Prostate gland (tissue), 2 donors: Measurements from ENCODE around the gene ITFG1. TPM values are rescaled to one million over a fixed set of nuclear protein-coding genes. Genes with fewer than 3 reads are reported as not detected.

ENCODE experiments used
- DNase-seq: peaks from one replicate; pipeline ENCODE4 v3.0.0-alpha.2; 2019; ENCODE audit warnings: low spot score
- H3K27ac ChIP-seq, 2 donors: fragments of 200-600 bp; sonication (generic); 2 replicates each; pipeline ENCODE4 v1.5.1; 2017 to 2019
- H3K27me3 ChIP-seq: fragments of 200-600 bp; sonication (generic); replicated peaks from 2 replicates; pipeline ENCODE4 v1.5.1; 2019; ENCODE audit not compliant: insufficient read depth
- H3K36me3 ChIP-seq, 2 donors: fragments of 200-600 bp; sonication (generic); 1 replicate in 1 of 2; 2 replicates in 1 of 2; pipeline versions ENCODE4 v1.5.1 to v1.8.1; 2017 to 2019
- H3K4me1 ChIP-seq: fragments of 200-600 bp; sonication (generic); replicated peaks from 2 replicates; pipeline ENCODE4 v1.5.1; 2019
- H3K4me3 ChIP-seq, 2 donors: fragments of 200-600 bp; sonication (generic); 2 replicates each; pipeline ENCODE4 v1.5.1; 2017 to 2019
- H3K9me3 ChIP-seq: fragments of 200-600 bp; sonication (generic); 2 replicates; pipeline ENCODE4 v1.5.1; 2017
- POLR2A ChIP-seq: fragments of 450-650 bp; IDR thresholded peaks from one replicate; pipeline ENCODE4 v1.6.1; 2016; ENCODE audit warnings: antibody characterized with exemption, mild to moderate bottlenecking
- POLR2AphosphoS5 ChIP-seq: sonication (generic); formaldehyde crosslinking; IDR thresholded peaks from one replicate; pipeline ENCODE4 v1.6.1; 2017; ENCODE audit warnings: antibody characterized with exemption
- WGBS: methylation state at CpG from one replicate; pipeline ENCODE4 v1.1.5; 2018; 5-methylcytosine and 5-hydroxymethylcytosine counted together
- intact Hi-C: fragments of 100-400 bp; cut with DNase I; formaldehyde crosslinking; loops from one replicate; pipeline ENCODE4 v1.14.2; 2022
- total RNA-seq, 2 donors: library from RNA; depleted of rRNA; stranded (reverse); fragments of >200 nt; gene quantifications; one replicate each; pipeline ENCODE4 v1.1.0, GENCODE V29; 2016
- TF ChIP-seq, protein P1 (sequence below), 4 experiments: fragments of 200-600 bp in 2 of 4; fragments of 450-650 bp in 2 of 4; sonication (generic) in 2 of 4; IDR thresholded peaks; 1 replicate in 3 of 4; 2 replicates in 1 of 4; pipeline ENCODE4 v1.5.1; 2016 to 2019; ENCODE audit warnings: antibody characterized with exemption in 4 of 4, mild to moderate bottlenecking in 2 of 4, moderate library complexity in 2 of 4

Gene ITFG1
- total RNA-seq, 2 donors from 2014 or later: 49.1 to 104 TPM

GRCh38 chr16:47395733-47396498, 64.9 kb downstream of the ITFG1 start:
- no peak for DNase-seq
- intact Hi-C loops: no loop called here
- Histone ChIP-seq H3K27me3 (no peaks in the 10 kb centered on the region), H3K36me3 (no peaks in the 10 kb centered on the region), H3K9me3 (no peaks in the 10 kb centered on the region), H3K4me1 (no peaks in the 10 kb centered on the region), H3K27ac (no peak overlapping the region), H3K4me3 (no peak overlapping the region)
- TF ChIP-seq, protein P1, sequence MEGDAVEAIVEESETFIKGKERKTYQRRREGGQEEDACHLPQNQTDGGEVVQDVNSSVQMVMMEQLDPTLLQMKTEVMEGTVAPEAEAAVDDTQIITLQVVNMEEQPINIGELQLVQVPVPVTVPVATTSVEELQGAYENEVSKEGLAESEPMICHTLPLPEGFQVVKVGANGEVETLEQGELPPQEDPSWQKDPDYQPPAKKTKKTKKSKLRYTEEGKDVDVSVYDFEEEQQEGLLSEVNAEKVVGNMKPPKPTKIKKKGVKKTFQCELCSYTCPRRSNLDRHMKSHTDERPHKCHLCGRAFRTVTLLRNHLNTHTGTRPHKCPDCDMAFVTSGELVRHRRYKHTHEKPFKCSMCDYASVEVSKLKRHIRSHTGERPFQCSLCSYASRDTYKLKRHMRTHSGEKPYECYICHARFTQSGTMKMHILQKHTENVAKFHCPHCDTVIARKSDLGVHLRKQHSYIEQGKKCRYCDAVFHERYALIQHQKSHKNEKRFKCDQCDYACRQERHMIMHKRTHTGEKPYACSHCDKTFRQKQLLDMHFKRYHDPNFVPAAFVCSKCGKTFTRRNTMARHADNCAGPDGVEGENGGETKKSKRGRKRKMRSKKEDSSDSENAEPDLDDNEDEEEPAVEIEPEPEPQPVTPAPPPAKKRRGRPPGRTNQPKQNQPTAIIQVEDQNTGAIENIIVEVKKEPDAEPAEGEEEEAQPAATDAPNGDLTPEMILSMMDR (IDR thresholded peaks at IDR 0.05): no peak
- TF ChIP-seq POLR2A: no peak
- no peak for TF ChIP-seq POLR2AphosphoS5
- 75% methylated on average over 4 of the region's 4 CpGs for WGBS

GRCh38 chr16:47392081-47392480, 68.8 kb downstream of the ITFG1 start:
- WGBS: 31% methylated on average over 8 of the region's 8 CpGs
- Histone ChIP-seq H3K36me3 (no peaks in the 10 kb centered on the region), H3K4me3 (no peak overlapping the region), H3K4me1 (no peaks in the 10 kb centered on the region), H3K27me3 (no peaks in the 10 kb centered on the region), H3K27ac (no peak overlapping the region), H3K9me3 (no peaks in the 10 kb centered on the region)
- intact Hi-C loops: no loop called here
- DNase-seq: no peak
- TF ChIP-seq, protein P1 (IDR thresholded peaks at IDR 0.05): no peak

DNA sequence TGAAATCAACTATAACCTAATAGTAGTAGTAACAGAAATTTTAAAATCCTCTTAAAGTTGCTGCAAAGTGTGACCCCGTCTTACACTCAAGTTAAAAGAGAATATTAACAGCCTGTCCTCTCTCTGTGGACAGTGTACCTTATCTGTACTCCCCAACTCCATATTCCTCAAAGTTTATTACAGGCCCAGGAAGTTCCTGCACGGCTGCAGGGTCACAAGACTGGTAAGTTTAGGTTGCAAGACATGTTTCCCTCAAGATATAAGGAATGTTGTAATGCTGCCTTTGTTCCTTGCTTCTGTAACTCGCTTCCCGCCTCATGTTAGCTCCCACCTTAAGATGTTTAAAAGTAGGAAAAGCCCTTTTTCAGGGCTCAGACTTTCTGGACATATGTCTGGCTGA, 72.2 kb downstream of the ITFG1 start:
- no peak for DNase-seq
- Histone ChIP-seq H3K4me3 (no peak overlapping the region), H3K36me3 (no peaks in the 10 kb centered on the region), H3K4me1 (no peaks in the 10 kb centered on the region), H3K27me3 (no peaks in the 10 kb centered on the region), H3K27ac (no peak overlapping the region), H3K9me3 (no peaks in the 10 kb centered on the region)
- no peak for TF ChIP-seq POLR2A
- no peak for TF ChIP-seq POLR2AphosphoS5
- TF ChIP-seq, protein P1 (IDR thresholded peaks at IDR 0.05): no peak
- intact Hi-C loops: no loop called here
- 75% methylated on average over 4 of the region's 4 CpGs for WGBS

DNA sequence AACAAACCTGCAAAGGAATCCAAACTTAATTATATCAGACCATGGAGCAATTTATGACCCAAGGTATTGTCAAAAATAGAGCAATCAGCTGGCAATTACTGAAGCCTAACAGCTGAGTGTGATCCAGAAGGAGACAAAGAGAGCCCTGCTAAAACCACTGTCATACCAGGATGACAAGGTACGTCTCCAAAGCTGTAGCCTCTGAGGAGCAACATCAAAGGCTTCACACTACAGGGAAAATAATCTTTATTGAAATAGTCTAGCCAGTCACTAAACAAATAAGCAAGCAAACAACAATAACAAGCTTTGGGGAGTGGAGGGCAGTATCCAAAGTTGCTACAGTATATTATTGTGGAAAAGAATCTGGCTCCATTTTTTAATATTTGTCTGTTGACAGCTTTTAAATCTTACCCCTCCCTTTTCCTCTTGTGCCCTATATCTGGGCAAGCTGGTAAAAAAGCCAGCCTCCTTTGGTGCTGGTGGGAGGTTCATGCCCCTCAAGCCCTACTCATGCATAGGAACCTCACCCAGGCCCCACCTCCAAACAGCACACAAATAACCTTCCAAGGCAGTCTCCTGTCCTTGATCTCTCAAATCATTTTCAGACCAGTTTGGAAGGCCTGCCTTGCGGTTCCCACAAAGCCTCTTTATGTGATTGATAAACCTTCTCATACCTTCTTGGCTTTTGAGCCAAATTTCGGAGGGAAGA, 73.7 kb downstream of the ITFG1 start:
- Histone ChIP-seq H3K4me3 (no peak overlapping the region), H3K27ac (no peak overlapping the region), H3K36me3 (no peaks in the 10 kb centered on the region), H3K27me3 (no peaks in the 10 kb centered on the region), H3K9me3 (no peaks in the 10 kb centered on the region), H3K4me1 (no peaks in the 10 kb centered on the region)
- intact Hi-C loops: no loop called here
- TF ChIP-seq, protein P1 (IDR thresholded peaks at IDR 0.05): no peak
- TF ChIP-seq POLR2AphosphoS5 (no peak), POLR2A (no peak)
- no peak for DNase-seq
- WGBS: 68% methylated on average over 3 of the region's 3 CpGs
